IMR-90 (cell line): ENCODE data around the gene ABTB2. TPM values are rescaled to one million over a fixed set of nuclear protein-coding genes. Genes with fewer than 3 reads are reported as not detected.

Source experiments
- ATAC-seq: fragments of 200-7000 bp; cut with Tn5 transposase; 2 replicates; pipeline ENCODE4 v1.9.1; 2020; ENCODE audit warnings: low read depth, mild to moderate bottlenecking, moderate library complexity
- BruUV-seq: library from RNA; stranded (reverse); fragments of 400-500 nt; replicated peaks from 2 replicates; lab custom pipeline; 2021; lab: Mats Ljungman, UMichigan
- CTCF ChIA-PET: fragments of 300-600 bp; formaldehyde crosslinking; extraction: SDS; loops from one replicate; lab custom pipeline; 2021; ENCODE audit warnings: antibody characterized with exemption; lab: Yijun Ruan, JAX
- POLR2A ChIA-PET: fragments of 300-600 bp; sonication (Branson Sonifier 250); formaldehyde crosslinking; loops from one replicate; lab custom pipeline; 2022; ENCODE audit warnings: antibody characterized with exemption; ENCODE audit not compliant: unreplicated experiment; lab: Charles Lee
- DNase-seq: peaks from one replicate; pipeline ENCODE4 v3.0.0; 2013
- H2AFZ ChIP-seq: replicated peaks from 2 replicates; pipeline ENCODE3; 2013; ENCODE audit warnings: low read length, mild to moderate bottlenecking; ENCODE audit not compliant: poor library complexity
- H2AK5ac ChIP-seq: 2 replicates; pipeline ENCODE4 v1.6.1; 2013; ENCODE audit warnings: low read depth, low read length, inconsistent platforms
- H2AK9ac ChIP-seq: replicated peaks from 2 replicates; pipeline ENCODE3; 2013; ENCODE audit warnings: mild to moderate bottlenecking, low read depth, low read length, moderate library complexity; ENCODE audit not compliant: poor library complexity
- H2BK120ac ChIP-seq: 2 replicates; pipeline ENCODE4 v1.6.1; 2013; ENCODE audit warnings: low read depth, low read length, inconsistent platforms
- H2BK15ac ChIP-seq: 3 replicates; pipeline ENCODE4 v1.6.1; 2013; ENCODE audit warnings: low read depth, low read length, inconsistent platforms
- H2BK20ac ChIP-seq: 2 replicates; pipeline ENCODE4 v1.6.1; 2013; ENCODE audit warnings: low read depth, mild to moderate bottlenecking, inconsistent platforms, low read length, moderate library complexity
- H2BK5ac ChIP-seq: 2 replicates; pipeline ENCODE4 v1.6.1; 2013; ENCODE audit warnings: mild to moderate bottlenecking, low read depth, low read length, inconsistent platforms; ENCODE audit not compliant: poor library complexity, severe bottlenecking
- H3K14ac ChIP-seq: replicated peaks from 2 replicates; pipeline ENCODE4 v1.6.1; 2013; ENCODE audit warnings: low read depth, low read length, inconsistent platforms
- H3K18ac ChIP-seq: 2 replicates; pipeline ENCODE4 v1.6.1; 2013; ENCODE audit warnings: low read depth, low read length, control low read depth
- H3K23ac ChIP-seq: 2 replicates; pipeline ENCODE4 v1.6.1; 2013; ENCODE audit warnings: low read depth, low read length, inconsistent platforms
- H3K27ac ChIP-seq: 2 replicates; pipeline ENCODE4 v1.5.1; 2013; ENCODE audit warnings: mild to moderate bottlenecking, control low read depth, low read length; ENCODE audit not compliant: insufficient read depth
- H3K27me3 ChIP-seq: 2 replicates; pipeline ENCODE4 v1.6.1; 2013; ENCODE audit warnings: low read length; ENCODE audit not compliant: control insufficient read depth, insufficient read depth
- H3K36me3 ChIP-seq: 2 replicates; pipeline ENCODE4 v1.6.1; 2013; ENCODE audit warnings: low read length, mixed read lengths; ENCODE audit not compliant: control insufficient read depth, insufficient read depth
- H3K4ac ChIP-seq: 2 replicates; pipeline ENCODE4 v1.6.1; 2013; ENCODE audit warnings: low read depth, low read length, inconsistent platforms
- H3K4me1 ChIP-seq: 2 replicates; pipeline ENCODE4 v1.6.1; 2013; ENCODE audit warnings: low read length, mixed read lengths; ENCODE audit not compliant: control insufficient read depth, insufficient read depth
- H3K4me2 ChIP-seq: 2 replicates; pipeline ENCODE4 v1.6.1; 2013; ENCODE audit warnings: low read depth, mild to moderate bottlenecking, control low read depth, low read length, moderate library complexity
- H3K4me3 ChIP-seq: 2 replicates; pipeline ENCODE4 v1.5.1; 2013; ENCODE audit warnings: low read depth, mild to moderate bottlenecking, control low read depth, low read length, moderate library complexity; ENCODE audit not compliant: insufficient read depth
- H3K56ac ChIP-seq: 2 replicates; pipeline ENCODE4 v1.6.1; 2013; ENCODE audit warnings: low read length, inconsistent platforms; ENCODE audit not compliant: insufficient read depth; ENCODE audit errors: extremely low read depth
- H3K79me1 ChIP-seq, 2 experiments: 2 replicates each; pipeline ENCODE4 v1.6.1; 2013; ENCODE audit warnings: low read length in 2 of 2, inconsistent platforms in 1 of 2, low read depth in 1 of 2
- H3K9ac ChIP-seq: 2 replicates; pipeline ENCODE4 v1.6.1; 2013; ENCODE audit warnings: low read depth, low read length, control low read depth
- H3K9me1 ChIP-seq: 2 replicates; pipeline ENCODE4 v1.6.1; 2013; ENCODE audit warnings: low read length, inconsistent platforms; ENCODE audit not compliant: insufficient read depth
- H3K9me3 ChIP-seq: 2 replicates; pipeline ENCODE4 v1.6.1; 2013; ENCODE audit warnings: low read length; ENCODE audit not compliant: control insufficient read depth, insufficient read depth
- H4K20me1 ChIP-seq: 2 replicates; pipeline ENCODE4 v1.6.1; 2013; ENCODE audit warnings: low read length, inconsistent platforms; ENCODE audit not compliant: insufficient read depth
- H4K5ac ChIP-seq: 2 replicates; pipeline ENCODE4 v1.6.1; 2013; ENCODE audit warnings: mild to moderate bottlenecking, low read depth, low read length, control low read depth
- H4K8ac ChIP-seq, 2 experiments: 2 replicates each; pipeline ENCODE4 v1.6.1; 2013; ENCODE audit warnings: low read depth in 2 of 2, low read length in 2 of 2, control low read depth in 1 of 2, inconsistent platforms in 1 of 2
- H4K91ac ChIP-seq: 2 replicates; pipeline ENCODE4 v1.6.1; 2013; ENCODE audit warnings: low read depth, low read length, inconsistent platforms; ENCODE audit not compliant: insufficient read depth
- BHLHE40 ChIP-seq: fragments of 150-350 bp; IDR thresholded peaks from 2 replicates; pipeline ENCODE4 v1.6.1; 2016; ENCODE audit warnings: mild to moderate bottlenecking, low read depth, low read length
- MAZ ChIP-seq: IDR thresholded peaks from 2 replicates; pipeline ENCODE4 v1.6.1; 2012; ENCODE audit warnings: low read depth, mild to moderate bottlenecking, low read length, improper control_type of control experiment, moderate library complexity, borderline replicate concordance
- SMC3 ChIP-seq: fragments of 150-350 bp; IDR thresholded peaks from 2 replicates; pipeline ENCODE4 v1.6.1; 2016; ENCODE audit warnings: low read depth, mild to moderate bottlenecking, antibody characterized with exemption, low read length, moderate library complexity
- WGBS, 2 experiments: methylation state at CpG; one replicate each; pipeline versions ENCODE4 v1.1.5 to v1.1.7; 2013; ENCODE audit warnings: missing lambda C conversion rate in 2 of 2; ENCODE audit not compliant: insufficient read length in 1 of 2; ENCODE audit errors: extremely low coverage in 2 of 2; 5-methylcytosine and 5-hydroxymethylcytosine counted together
- dilution Hi-C: fragments of 300-500 bp; cut with HindIII; formaldehyde crosslinking; loops from one replicate; pipeline ENCODE4 v1.14.3; 2018; ENCODE audit warnings: low sequenced_read_pairs; ENCODE audit not compliant: unreplicated experiment
- in situ Hi-C: fragments of 300-500 bp; cut with MboI; formaldehyde crosslinking; loops from 3 replicates; pipeline ENCODE4 v1.14.3; 2019; ENCODE audit warnings: low sequenced_read_pairs, inconsistent platforms, mixed read lengths
- intact Hi-C: fragments of 100-400 bp; cut with micrococcal nuclease; formaldehyde crosslinking; loops from 2 replicates; pipeline ENCODE4 v1.10.0; 2022
- polyA plus RNA-seq, 3 experiments: library from polyadenylated mRNA; depleted of rRNA; stranded (reverse); fragments of >200 nt; gene quantifications; 2 replicates each; pipeline ENCODE4 v1.2.3, GENCODE V29; 2012; ENCODE audit warnings: low replicate concordance in 1 of 3
- total RNA-seq: library from RNA; depleted of rRNA; stranded (reverse); fragments of >200 nt; gene quantifications from 2 replicates; pipeline ENCODE4 v1.2.3, GENCODE V29; 2012
- TF ChIP-seq, protein P1 (sequence below): fragments of 150-350 bp; IDR thresholded peaks from 2 replicates; pipeline ENCODE4 v1.6.1; 2017; ENCODE audit warnings: mild to moderate bottlenecking, antibody characterized with exemption, low read length, low read depth
- TF ChIP-seq, protein P2 (sequence below): conservative IDR thresholded peaks from 2 replicates; pipeline ENCODE4 v1.5.1; 2012; ENCODE audit warnings: mild to moderate bottlenecking, low read depth, low read length, improper control_type of control experiment

Gene ABTB2
- total and polyA plus RNA-seq, 2 of the 4 experiments (the other 2 are of a cell fraction) = 0.18 to 2.0 TPM

- Histone ChIP-seq H2BK5ac (no peak overlapping the region), H4K91ac (no peak overlapping the region), H3K4me1 (peaks cover 2% of the 10 kb centered on the region; the same call in 1 of the 2 replicates), H3K4me2 (no peak overlapping the region), H3K9ac (no peak overlapping the region), H3K36me3 (no peaks in the 10 kb centered on the region), H2BK120ac (no peak overlapping the region), H3K23ac (no peak overlapping the region), H2AFZ (no peak overlapping the region), H3K79me1 (no peaks in the 10 kb centered on the region), H3K4me3 (no peak overlapping the region), H3K27me3 (peaks cover 2% of the 10 kb centered on the region; the same call in 1 of the 2 replicates), H3K18ac (no peak overlapping the region), H3K4ac (no peak overlapping the region), H3K9me3 (peaks cover 3% of the 10 kb centered on the region), H3K27ac (no peak overlapping the region), H3K56ac (no peak overlapping the region), H3K9me1 (peaks cover 2% of the 10 kb centered on the region; the same call in 1 of the 2 replicates), H4K8ac (no peak overlapping the region), H2AK9ac (no peak overlapping the region), H3K14ac (no peak overlapping the region), H2BK15ac (no peak overlapping the region), H2AK5ac (no peak overlapping the region), H4K20me1 (no peaks in the 10 kb centered on the region), H2BK20ac (no peak overlapping the region), H4K5ac (no peak overlapping the region)
- no peak for DNase-seq
- TF ChIP-seq MAZ = no peak
- TF ChIP-seq, protein P1, sequence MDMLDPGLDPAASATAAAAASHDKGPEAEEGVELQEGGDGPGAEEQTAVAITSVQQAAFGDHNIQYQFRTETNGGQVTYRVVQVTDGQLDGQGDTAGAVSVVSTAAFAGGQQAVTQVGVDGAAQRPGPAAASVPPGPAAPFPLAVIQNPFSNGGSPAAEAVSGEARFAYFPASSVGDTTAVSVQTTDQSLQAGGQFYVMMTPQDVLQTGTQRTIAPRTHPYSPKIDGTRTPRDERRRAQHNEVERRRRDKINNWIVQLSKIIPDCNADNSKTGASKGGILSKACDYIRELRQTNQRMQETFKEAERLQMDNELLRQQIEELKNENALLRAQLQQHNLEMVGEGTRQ = no peak
- TF ChIP-seq BHLHE40 = no peak
- TF ChIP-seq SMC3 = no peak
- TF ChIP-seq, protein P2, sequence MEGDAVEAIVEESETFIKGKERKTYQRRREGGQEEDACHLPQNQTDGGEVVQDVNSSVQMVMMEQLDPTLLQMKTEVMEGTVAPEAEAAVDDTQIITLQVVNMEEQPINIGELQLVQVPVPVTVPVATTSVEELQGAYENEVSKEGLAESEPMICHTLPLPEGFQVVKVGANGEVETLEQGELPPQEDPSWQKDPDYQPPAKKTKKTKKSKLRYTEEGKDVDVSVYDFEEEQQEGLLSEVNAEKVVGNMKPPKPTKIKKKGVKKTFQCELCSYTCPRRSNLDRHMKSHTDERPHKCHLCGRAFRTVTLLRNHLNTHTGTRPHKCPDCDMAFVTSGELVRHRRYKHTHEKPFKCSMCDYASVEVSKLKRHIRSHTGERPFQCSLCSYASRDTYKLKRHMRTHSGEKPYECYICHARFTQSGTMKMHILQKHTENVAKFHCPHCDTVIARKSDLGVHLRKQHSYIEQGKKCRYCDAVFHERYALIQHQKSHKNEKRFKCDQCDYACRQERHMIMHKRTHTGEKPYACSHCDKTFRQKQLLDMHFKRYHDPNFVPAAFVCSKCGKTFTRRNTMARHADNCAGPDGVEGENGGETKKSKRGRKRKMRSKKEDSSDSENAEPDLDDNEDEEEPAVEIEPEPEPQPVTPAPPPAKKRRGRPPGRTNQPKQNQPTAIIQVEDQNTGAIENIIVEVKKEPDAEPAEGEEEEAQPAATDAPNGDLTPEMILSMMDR = no peak
- CTCF ChIA-PET = interaction anchor here (1.0 kb wide), 1 partner anchor 19 kb away, joined by 4 read pairs; no protein-coding TSS in a partner anchor
- no TSS peak for BruUV-seq
- POLR2A ChIA-PET = no interaction called here
- in situ Hi-C loops (no loop called here), dilution Hi-C loops (no loop called here), intact Hi-C loops (no loop called here)
- no peak for ATAC-seq
- no CpG with 5 or more reads among the region's 2 CpGs for WGBS, 2 experiments
These were observed 40.0 kb upstream of the ABTB2 start for GRCh38 chr11:34397811-34398210.
